ENCODE results near the gene SEC14L1. TPM values are rescaled to one million over a fixed set of nuclear protein-coding genes. Genes with fewer than 3 reads are reported as not detected.

The SEC14L1 gene
- total and polyA plus RNA-seq, 2 of the 8 experiments (the other 6 are each of a cell fraction or from before 2014, with no cell fraction given), result 27.2 to 74.4 TPM

DNA sequence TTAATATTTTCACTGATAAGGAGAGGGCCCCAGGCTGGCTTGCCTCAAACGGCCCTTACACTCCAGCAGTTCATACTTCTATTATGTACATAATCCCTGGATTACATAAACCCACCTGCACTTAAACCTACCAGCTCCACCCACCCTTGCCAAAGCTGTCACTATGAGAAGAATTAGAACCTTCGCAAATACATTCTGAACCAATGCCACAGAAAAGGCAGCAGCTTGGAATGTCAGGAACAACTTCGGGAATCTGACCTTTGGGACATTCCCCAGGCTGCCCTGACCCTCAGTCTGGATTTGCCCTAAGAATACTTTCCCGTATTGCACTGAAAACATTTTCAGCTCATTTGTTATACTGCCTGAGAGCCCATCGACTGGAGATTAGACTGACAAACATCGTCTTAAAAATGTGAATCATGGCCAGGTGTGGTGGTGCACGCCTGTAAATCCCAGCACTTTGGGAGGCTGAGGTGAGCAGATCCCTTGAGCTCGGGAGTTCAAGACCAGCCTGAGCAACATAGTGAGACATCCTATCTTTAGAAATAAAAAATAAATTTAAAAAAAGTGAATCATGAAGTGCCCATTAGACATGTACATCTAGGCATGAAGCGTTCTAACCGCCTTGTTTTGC, 21.0 kb upstream of the SEC14L1 start:
- Histone ChIP-seq H3K79me2 (ENCODE audit: control insufficient read depth in 1 of 2, insufficient read depth in 2 of 2, low read length in 2 of 2) (no peaks in the 10 kb centered on the region), H3K27ac (ENCODE audit: low read depth, low read length) (no peak overlapping the region), H2AK5ac (ENCODE audit: low read depth, low read length) (no peak overlapping the region), H3K4me1 (replicated peaks in 1 of 4; ENCODE audit: control insufficient read depth in 3 of 4, insufficient read depth in 4 of 4, low read length in 3 of 4) (no peaks in the 10 kb centered on the region), H4K91ac (replicated peaks; ENCODE audit: insufficient read length, low read length) (no peak overlapping the region), H3K18ac (ENCODE audit: extremely low read depth, low read length) (no peak overlapping the region), H3K9me3 (ENCODE audit: insufficient read depth in 2 of 2, low read depth in 1 of 2, low read length in 1 of 2) (no peaks in the 10 kb centered on the region), H2BK15ac (ENCODE audit: low read length) (no peak overlapping the region), H3K27me3 (replicated peaks in 1 of 4; ENCODE audit: control insufficient read depth in 3 of 4, extremely low read depth in 1 of 4, insufficient read depth in 3 of 4, low read length in 3 of 4) (no peaks in the 10 kb centered on the region; a peak in 1 of 7 replicates), H2BK12ac (ENCODE audit: low read depth, low read length) (no peak overlapping the region), H3K14ac (ENCODE audit: insufficient read length) (no peak overlapping the region), H3K56ac (replicated peaks; ENCODE audit: insufficient read length, low read depth, low read length) (no peak overlapping the region), H3K23me2 (ENCODE audit: low read depth, low read length) (no peaks in the 10 kb centered on the region), H2BK20ac (ENCODE audit: low read length) (no peak overlapping the region), H2BK120ac (replicated peaks; ENCODE audit: low read depth, low read length) (no peak overlapping the region), H3K4me3 (ENCODE audit: extremely low read depth in 1 of 4, insufficient read depth in 2 of 4, low read depth in 3 of 4, low read length in 4 of 4) (no peak overlapping the region), H3K4me2 (ENCODE audit: insufficient read depth in 1 of 2, low read depth in 2 of 2, low read length in 2 of 2) (no peak overlapping the region), H3K9ac (replicated peaks in 1 of 4; ENCODE audit: extremely low read depth in 1 of 4, low read depth in 3 of 4, low read length in 3 of 4) (no peak overlapping the region), H3K79me1 (ENCODE audit: low read depth, low read length) (no peaks in the 10 kb centered on the region), H2AFZ (ENCODE audit: low read length) (no peak overlapping the region), H3K36me3 (ENCODE audit: control insufficient read depth in 2 of 4, insufficient read depth in 4 of 4, low read length in 3 of 4) (no peaks in the 10 kb centered on the region), H3K4ac (replicated peaks; ENCODE audit: insufficient read length, low read depth, low read length) (no peak overlapping the region), H4K20me1 (replicated peaks in 1 of 2; ENCODE audit: control insufficient read depth in 1 of 2, insufficient read depth in 2 of 2, low read length in 2 of 2) (no peaks in the 10 kb centered on the region), H2BK5ac (ENCODE audit: low read depth, low read length) (no peak overlapping the region), H4K8ac (ENCODE audit: extremely low read depth, insufficient read depth, low read length) (no peak overlapping the region), H3K23ac (ENCODE audit: insufficient read length) (no peak overlapping the region), H4K5ac (ENCODE audit: insufficient read length, low read depth, low read length) (no peak overlapping the region)
- no peak for FAIRE-seq
- DNase-seq (ENCODE audit: low read depth in 1 of 2, low spot score in 2 of 2), result no peak
- POLR2A ChIA-PET (ENCODE audit: partially characterized antibody), result interaction anchor here (0.6 to 4.0 kb wide), 4 partner anchors 10 to 32 kb away, joined by 3 to 23 read pairs (median 4); no protein-coding TSS in a partner anchor
- WGBS, 2 experiments (ENCODE audit: extremely low coverage in 1 of 2, insufficient coverage in 1 of 2, insufficient read length in 1 of 2, insufficient replicate concordance in 2 of 2, low coverage in 1 of 2, low lambda C conversion rate in 2 of 2, missing lambda C conversion rate in 1 of 2), result 92% methylated on average over 10 of the region's 10 CpGs; no CpG with 5 or more reads in 1 of the 2 experiments
- CTCF ChIA-PET (ENCODE audit: partially characterized antibody), result interaction anchor here (1.4 to 2.8 kb wide), 4 partner anchors 9 to 95 kb away, joined by 3 to 11 read pairs (median 4); no protein-coding TSS in a partner anchor
- TF ChIP-seq TEAD4 (IDR thresholded peaks at IDR 0.05; ENCODE audit: low read depth, low read length), result no peak
- no peak for TF ChIP-seq HDAC2 (IDR thresholded peaks at IDR 0.05; ENCODE audit: borderline replicate concordance in 1 of 2, low read depth in 2 of 2, low read length in 2 of 2)
- no peak for TF ChIP-seq POLR2AphosphoS5 (IDR thresholded peaks at IDR 0.05; ENCODE audit: low read depth, low read length)
- no peak for TF ChIP-seq CBX5 (IDR thresholded peaks at IDR 0.05; ENCODE audit: low read depth, low read length)
- TF ChIP-seq CEBPB (IDR thresholded peaks at IDR 0.05; ENCODE audit: low read depth, low read length), result no peak
- TF ChIP-seq, protein P1, sequence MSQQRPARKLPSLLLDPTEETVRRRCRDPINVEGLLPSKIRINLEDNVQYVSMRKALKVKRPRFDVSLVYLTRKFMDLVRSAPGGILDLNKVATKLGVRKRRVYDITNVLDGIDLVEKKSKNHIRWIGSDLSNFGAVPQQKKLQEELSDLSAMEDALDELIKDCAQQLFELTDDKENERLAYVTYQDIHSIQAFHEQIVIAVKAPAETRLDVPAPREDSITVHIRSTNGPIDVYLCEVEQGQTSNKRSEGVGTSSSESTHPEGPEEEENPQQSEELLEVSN (IDR thresholded peaks at IDR 0.05), result no peak
- no peak for TF ChIP-seq JUN (IDR thresholded peaks at IDR 0.05; ENCODE audit: low read depth, low read length)
- no peak for TF ChIP-seq GABPA (IDR thresholded peaks at IDR 0.05; ENCODE audit: borderline replicate concordance, insufficient read depth, low read length)
- TF ChIP-seq BACH1 (IDR thresholded peaks at IDR 0.05; ENCODE audit: low read length), result no peak
- TF ChIP-seq CBX8 (IDR thresholded peaks at IDR 0.05; ENCODE audit: borderline replicate concordance, low read depth, low read length), result no peak
- no peak for TF ChIP-seq EZH2 (IDR thresholded peaks at IDR 0.05; ENCODE audit: low read depth, low read length, severe bottlenecking)
- TF ChIP-seq RFX5 (IDR thresholded peaks at IDR 0.05; ENCODE audit: borderline replicate concordance, low read depth, low read length), result no peak
- TF ChIP-seq JUND (IDR thresholded peaks at IDR 0.05; ENCODE audit: low read length), result no peak
